COLO668 (cell line): ENCODE measurements around the gene RHBG.
"Not testable (repeated sequence)": the region's sequence is repeated elsewhere in the genome, so short reads cannot be mapped to it uniquely, and the experiment has no call there.

Experiments used
- DNase-seq: peaks from one replicate; lab custom pipeline; 2025; ENCODE audit not compliant: unreplicated experiment; lab: John Stamatoyannopoulos, UW

The RHBG gene

GRCh38 chr1:156359973-156360372, 9.0 kb upstream of the RHBG start:
- no peak for DNase-seq

- no peak for DNase-seq
Observed at GRCh38 chr1:156360534-156360933, 8.5 kb upstream of the RHBG start.

GRCh38 chr1:156365754-156366153, 3.3 kb upstream of the RHBG start:
- DNase-seq, result no peak

- DNase-seq, result no peak
Observed at GRCh38 chr1:156366378-156367166, 2.4 kb upstream of the RHBG start.

GRCh38 chr1:156367383-156368156, 1.4 kb upstream of the RHBG start:
- no peak for DNase-seq

GRCh38 chr1:156368157-156368658, 803 bp upstream of the RHBG start:
- DNase-seq, result no peak

GRCh38 chr1:156369685-156370286, 775 bp downstream of the RHBG start:
- not testable (repeated sequence) for DNase-seq

GRCh38 chr1:156371553-156372264, 2.7 kb downstream of the RHBG start:
- no peak for DNase-seq

GRCh38 chr1:156372265-156372586, 3.2 kb downstream of the RHBG start:
- DNase-seq, result no peak

- no peak for DNase-seq
Observed at GRCh38 chr1:156372876-156373275, 3.9 kb downstream of the RHBG start.

- no peak for DNase-seq
Observed at GRCh38 chr1:156373546-156373945, 4.5 kb downstream of the RHBG start.

GRCh38 chr1:156376146-156376545, 7.1 kb downstream of the RHBG start:
- no peak for DNase-seq

- no peak for DNase-seq
Observed at GRCh38 chr1:156376958-156377919, 8.2 kb downstream of the RHBG start.

- DNase-seq, result no peak
Observed at GRCh38 chr1:156378557-156378956, 9.5 kb downstream of the RHBG start.

- DNase-seq, result no peak
Observed at GRCh38 chr1:156379420-156380165, 10.6 kb downstream of the RHBG start.

- no peak for DNase-seq
Observed at GRCh38 chr1:156382561-156382960, 13.6 kb downstream of the RHBG start.

- peak; percentile 78 for DNase-seq
Observed at GRCh38 chr1:156383023-156383422, 14.0 kb downstream of the RHBG start.

- DNase-seq, result no peak
Observed at GRCh38 chr1:156384007-156384406, 15.0 kb downstream of the RHBG start.

GRCh38 chr1:156384658-156385057, 15.6 kb downstream of the RHBG start:
- no peak for DNase-seq
